SK-N-SH (cell line): ENCODE data around the gene RABGGTB.

Experiments used
- CTCF ChIP-seq: fragments of 200-600 bp; sonication (generic); IDR thresholded peaks from 2 replicates; pipeline ENCODE4 v1.6.1; 2017; ENCODE audit warnings: antibody characterized with exemption, mild to moderate bottlenecking, moderate library complexity
- EP300 ChIP-seq, 2 experiments: IDR thresholded peaks; 2 replicates each; pipeline versions ENCODE4 v1.4.0 to v1.6.1; 2012; ENCODE audit warnings: borderline replicate concordance in 1 of 2, low read depth in 1 of 2, low read length in 1 of 2
- POLR2AphosphoS5 ChIP-seq: IDR thresholded peaks from 2 replicates; pipeline ENCODE4 v1.6.1; 2012; ENCODE audit warnings: low read depth, low read length
- REST ChIP-seq: IDR thresholded peaks from 2 replicates; pipeline ENCODE4 v1.6.1; 2012; ENCODE audit warnings: mild to moderate bottlenecking, low read depth, low read length, moderate library complexity
- SIN3A ChIP-seq: IDR thresholded peaks from 2 replicates; pipeline ENCODE4 v1.6.1; 2012; ENCODE audit warnings: low read depth, mild to moderate bottlenecking, low read length, moderate library complexity, borderline replicate concordance
- YY1 ChIP-seq: IDR thresholded peaks from 2 replicates; pipeline ENCODE4 v1.4.0; 2012; ENCODE audit warnings: low read depth, mild to moderate bottlenecking

- TF ChIP-seq CTCF (no peak), EP300 (IDR thresholded peaks at IDR 0.05; ENCODE audit: borderline replicate concordance in 1 of 2, low read depth in 1 of 2, low read length in 1 of 2) (no peak), SIN3A (no peak), POLR2AphosphoS5 (no peak), YY1 (no peak), REST (no peak)
Observed at GRCh38 chr1:75838079-75838478, 52.0 kb downstream of the RABGGTB start.
